ENCODE results near the gene NPAS4.
"Not testable (repeated sequence)": the region's sequence is repeated elsewhere in the genome, so short reads cannot be mapped to it uniquely, and the experiment has no call there.

NPAS4 gene

DNA sequence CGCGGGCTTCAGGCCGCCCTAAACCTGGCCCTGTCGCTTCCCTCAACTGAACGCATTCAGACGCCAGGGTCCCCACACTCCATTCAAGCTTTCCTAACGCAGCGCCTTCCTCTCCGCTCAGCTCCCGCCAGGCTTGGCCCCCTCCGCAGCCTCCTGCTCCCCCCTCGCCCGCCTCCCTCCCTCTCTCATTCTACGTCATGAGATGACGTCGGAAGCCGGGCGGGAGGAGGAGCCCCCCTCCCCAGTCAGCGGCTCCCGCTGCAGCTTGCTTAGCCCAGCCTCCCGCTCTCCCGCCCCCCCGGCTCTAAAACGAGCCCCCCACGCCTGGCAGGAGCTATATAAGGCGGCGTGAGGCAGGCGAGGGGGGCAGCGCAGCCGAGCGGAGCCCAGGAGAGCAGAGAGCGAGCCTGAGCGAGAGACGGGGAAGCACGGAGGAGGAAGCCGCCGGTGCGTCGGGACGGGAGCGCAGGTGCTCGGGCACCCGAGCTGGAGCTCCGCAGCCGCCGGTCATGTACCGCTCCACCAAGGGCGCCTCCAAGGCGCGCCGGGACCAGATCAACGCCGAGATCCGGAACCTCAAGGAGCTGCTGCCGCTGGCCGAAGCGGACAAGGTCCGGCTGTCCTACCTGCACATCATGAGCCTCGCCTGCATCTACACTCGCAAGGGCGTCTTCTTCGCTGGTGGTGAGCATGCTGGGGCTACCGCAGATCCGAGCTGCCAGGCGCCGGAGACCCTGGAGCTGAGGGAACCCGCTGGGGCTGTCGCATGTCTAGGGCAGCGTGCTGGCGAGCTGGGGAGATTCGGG lies at the start of gene NPAS4:
Gene NPAS4, plus strand, starts transcription at position 365 of the 806 bp plus-strand sequence. Its CDS starts 145 bp downstream, at position 510.
- H3K9ac ChIP-seq (ENCODE audit: low read length): no peak within 1 kb of the TSS
- H3F3A ChIP-seq (ENCODE audit: insufficient read depth): no peaks in the 10 kb centered on the region
- H3K9me2 ChIP-seq (replicated peaks; ENCODE audit: insufficient read depth, low read length): no peaks in the 10 kb centered on the region
- no peaks in the 10 kb centered on the region for H3K36me3 ChIP-seq (ENCODE audit: low read length)
- H3K4me3 ChIP-seq (ENCODE audit: insufficient read depth, low read length, poor library complexity, severe bottlenecking): no peak within 1 kb of the TSS
- no peak within 1 kb of the TSS for H3K27ac ChIP-seq (ENCODE audit: low read depth, low read length)
- H2AFZ ChIP-seq (ENCODE audit: low read depth, low read length, severe bottlenecking): no peak within 1 kb of the TSS
- no peak within 1 kb of the TSS for H3K4me2 ChIP-seq (ENCODE audit: low read depth, low read length, poor library complexity, severe bottlenecking)
- H3K27me3 ChIP-seq (ENCODE audit: low read length): no peaks in the 10 kb centered on the region
- H3K9me3 ChIP-seq (ENCODE audit: insufficient read depth, low read length): no peaks in the 10 kb centered on the region
- TF ChIP-seq, protein P1, sequence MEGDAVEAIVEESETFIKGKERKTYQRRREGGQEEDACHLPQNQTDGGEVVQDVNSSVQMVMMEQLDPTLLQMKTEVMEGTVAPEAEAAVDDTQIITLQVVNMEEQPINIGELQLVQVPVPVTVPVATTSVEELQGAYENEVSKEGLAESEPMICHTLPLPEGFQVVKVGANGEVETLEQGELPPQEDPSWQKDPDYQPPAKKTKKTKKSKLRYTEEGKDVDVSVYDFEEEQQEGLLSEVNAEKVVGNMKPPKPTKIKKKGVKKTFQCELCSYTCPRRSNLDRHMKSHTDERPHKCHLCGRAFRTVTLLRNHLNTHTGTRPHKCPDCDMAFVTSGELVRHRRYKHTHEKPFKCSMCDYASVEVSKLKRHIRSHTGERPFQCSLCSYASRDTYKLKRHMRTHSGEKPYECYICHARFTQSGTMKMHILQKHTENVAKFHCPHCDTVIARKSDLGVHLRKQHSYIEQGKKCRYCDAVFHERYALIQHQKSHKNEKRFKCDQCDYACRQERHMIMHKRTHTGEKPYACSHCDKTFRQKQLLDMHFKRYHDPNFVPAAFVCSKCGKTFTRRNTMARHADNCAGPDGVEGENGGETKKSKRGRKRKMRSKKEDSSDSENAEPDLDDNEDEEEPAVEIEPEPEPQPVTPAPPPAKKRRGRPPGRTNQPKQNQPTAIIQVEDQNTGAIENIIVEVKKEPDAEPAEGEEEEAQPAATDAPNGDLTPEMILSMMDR (IDR thresholded peaks at IDR 0.05; ENCODE audit: insufficient read depth, low read length, poor library complexity, severe bottlenecking): no peak
- TF ChIP-seq EZH2phosphoT487 (conservative IDR thresholded peaks at IDR 0.05; ENCODE audit: low read length): no peak
- H3K79me2 ChIP-seq (ENCODE audit: insufficient read depth, low read length): no peaks in the 10 kb centered on the region
- H4K20me1 ChIP-seq (ENCODE audit: low read depth, low read length): no peaks in the 10 kb centered on the region

DNA sequence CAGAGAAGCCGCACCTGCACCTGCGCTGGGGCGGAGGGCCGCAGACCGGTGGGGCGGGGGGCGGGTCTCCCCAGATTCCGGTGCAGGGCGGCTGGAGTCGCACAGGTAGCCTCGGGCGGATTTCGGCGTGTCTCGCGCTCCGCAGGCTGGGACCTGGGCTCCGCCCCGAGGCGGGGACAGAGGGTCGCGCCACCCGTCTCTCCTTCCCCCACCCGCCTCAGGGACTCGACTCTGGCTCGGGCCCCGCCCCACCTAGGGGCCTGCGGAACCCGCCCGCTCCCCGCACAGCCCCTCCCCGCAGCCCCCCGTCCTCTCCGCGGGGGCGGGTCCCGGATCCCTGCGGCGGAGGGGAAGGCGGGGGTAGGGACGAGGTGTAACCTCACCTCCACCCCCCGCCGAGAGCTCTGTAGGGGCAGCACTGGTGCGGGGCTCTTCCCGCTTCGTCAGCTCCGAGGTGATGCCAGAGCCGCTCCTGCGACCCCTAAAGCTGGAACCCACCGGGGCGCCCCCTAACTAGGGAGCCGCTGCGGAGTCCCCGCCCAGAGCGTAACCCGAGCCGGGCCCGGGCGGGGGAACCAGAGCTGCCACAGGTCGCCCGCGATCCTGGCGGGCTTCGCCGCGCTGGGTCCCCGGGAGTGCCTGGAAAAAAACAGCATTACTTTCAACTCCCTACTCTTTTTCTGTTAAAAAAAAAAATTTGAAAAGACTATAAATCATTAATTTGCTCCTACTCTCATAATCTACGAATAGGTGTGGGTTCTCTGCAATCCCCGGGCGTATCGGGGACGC lies 49.0 kb upstream of the NPAS4 start, which contains the start of gene SLC29A2:
Gene SLC29A2, minus strand, starts transcription at position 134 of the 789 bp plus-strand sequence. CDS start 169 bp downstream, outside the sequence.
- H3K4me3 ChIP-seq (ENCODE audit: insufficient read depth, low read length, poor library complexity, severe bottlenecking): peak within 1 kb of the TSS; percentile 60
- H2AFZ ChIP-seq (ENCODE audit: low read depth, low read length, severe bottlenecking): peak within 1 kb of the TSS; percentile 97
- H3K36me3 ChIP-seq (ENCODE audit: low read length): no peaks in the 10 kb centered on the region
- no peaks in the 10 kb centered on the region for H3K27me3 ChIP-seq (ENCODE audit: low read length)
- peak within 1 kb of the TSS; percentile 87 for H3K4me2 ChIP-seq (ENCODE audit: low read depth, low read length, poor library complexity, severe bottlenecking)
- no peaks in the 10 kb centered on the region for H4K20me1 ChIP-seq (ENCODE audit: low read depth, low read length)
- H3K9me3 ChIP-seq (ENCODE audit: insufficient read depth, low read length): no peaks in the 10 kb centered on the region
- no peaks in the 10 kb centered on the region for H3K9me2 ChIP-seq (replicated peaks; ENCODE audit: insufficient read depth, low read length)
- TF ChIP-seq EZH2phosphoT487 (conservative IDR thresholded peaks at IDR 0.05; ENCODE audit: low read length): no peak
- TF ChIP-seq, protein P1 (IDR thresholded peaks at IDR 0.05; ENCODE audit: insufficient read depth, low read length, poor library complexity, severe bottlenecking): no peak
- peak within 1 kb of the TSS; percentile 62 for H3K9ac ChIP-seq (ENCODE audit: low read length)
- peak within 1 kb of the TSS; percentile 83 for H3K27ac ChIP-seq (ENCODE audit: low read depth, low read length)
- no peaks in the 10 kb centered on the region for H3K79me2 ChIP-seq (ENCODE audit: insufficient read depth, low read length)
- peaks cover 13% of the 10 kb centered on the region for H3F3A ChIP-seq (ENCODE audit: insufficient read depth)

DNA sequence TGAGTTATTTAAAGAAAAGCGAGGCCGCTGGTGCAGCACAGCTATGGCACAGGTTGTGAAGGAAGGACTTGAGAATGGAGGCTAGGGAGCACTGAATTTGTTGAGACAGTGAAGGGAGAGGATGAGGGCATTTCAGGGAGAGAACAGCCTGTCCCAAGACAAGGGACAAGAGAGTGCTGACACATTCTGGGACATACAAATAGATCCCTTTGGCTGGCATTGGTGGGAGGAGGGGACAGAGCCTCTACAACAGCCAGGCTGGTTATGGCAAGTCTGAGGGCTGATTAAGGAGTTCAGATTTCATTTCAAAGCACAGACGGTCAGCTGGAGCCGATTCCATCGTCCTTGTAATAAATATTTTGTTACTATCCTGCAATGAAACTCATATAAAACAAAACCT lies 47.6 kb upstream of the NPAS4 start:
- Histone ChIP-seq H3K4me3 (ENCODE audit: insufficient read depth, low read length, poor library complexity, severe bottlenecking) (no peak overlapping the region), H3K9ac (ENCODE audit: low read length) (no peak overlapping the region), H3K27me3 (ENCODE audit: low read length) (no peaks in the 10 kb centered on the region), H3K9me3 (ENCODE audit: insufficient read depth, low read length) (no peaks in the 10 kb centered on the region), H3K4me2 (ENCODE audit: low read depth, low read length, poor library complexity, severe bottlenecking) (no peak overlapping the region), H3K9me2 (replicated peaks; ENCODE audit: insufficient read depth, low read length) (no peaks in the 10 kb centered on the region), H2AFZ (ENCODE audit: low read depth, low read length, severe bottlenecking) (no peak overlapping the region), H3K27ac (ENCODE audit: low read depth, low read length) (no peak overlapping the region), H3K36me3 (ENCODE audit: low read length) (no peaks in the 10 kb centered on the region), H3F3A (ENCODE audit: insufficient read depth) (peaks cover 13% of the 10 kb centered on the region), H4K20me1 (ENCODE audit: low read depth, low read length) (no peaks in the 10 kb centered on the region), H3K79me2 (ENCODE audit: insufficient read depth, low read length) (no peaks in the 10 kb centered on the region)
- TF ChIP-seq, protein P1 (IDR thresholded peaks at IDR 0.05; ENCODE audit: insufficient read depth, low read length, poor library complexity, severe bottlenecking): no peak
- TF ChIP-seq EZH2phosphoT487 (conservative IDR thresholded peaks at IDR 0.05; ENCODE audit: low read length): no peak

DNA sequence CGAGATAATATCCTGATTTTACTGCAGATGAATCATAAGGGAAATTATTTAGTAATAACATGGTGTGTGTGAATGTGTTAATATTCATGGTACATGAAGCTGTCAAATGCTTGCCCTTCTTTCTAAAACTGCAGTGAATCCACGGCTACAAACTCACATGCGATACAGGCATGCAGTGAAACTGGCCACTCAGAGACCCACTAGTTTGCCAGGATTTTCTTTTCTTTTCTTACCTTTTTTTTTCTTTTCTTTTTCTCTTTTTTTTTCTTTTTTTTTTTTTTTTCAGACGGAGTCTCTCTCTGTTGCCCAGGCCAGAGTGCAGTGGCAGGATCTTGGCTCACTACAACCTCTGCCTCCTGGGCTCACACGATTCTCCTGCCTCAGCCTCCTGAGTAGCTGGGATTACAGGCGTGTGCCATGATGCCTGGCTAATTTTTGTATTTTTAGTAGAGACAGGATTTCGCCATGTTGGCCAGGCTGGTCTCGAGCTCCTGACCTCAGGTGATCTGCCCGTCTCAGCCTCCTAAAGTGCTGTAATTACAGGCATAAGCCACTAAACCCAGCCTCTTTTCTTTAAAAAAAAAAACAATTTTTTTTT lies 47.0 kb upstream of the NPAS4 start:
- not testable (repeated sequence) for H3K79me2 ChIP-seq (ENCODE audit: insufficient read depth, low read length); H3K4me2 ChIP-seq (ENCODE audit: low read depth, low read length, poor library complexity, severe bottlenecking); H3K27me3 ChIP-seq (ENCODE audit: low read length); H4K20me1 ChIP-seq (ENCODE audit: low read depth, low read length); H3K9me2 ChIP-seq (replicated peaks; ENCODE audit: insufficient read depth, low read length); H3K9ac ChIP-seq (ENCODE audit: low read length); H3K9me3 ChIP-seq (ENCODE audit: insufficient read depth, low read length); H3K4me3 ChIP-seq (ENCODE audit: insufficient read depth, low read length, poor library complexity, severe bottlenecking); H3K36me3 ChIP-seq (ENCODE audit: low read length); H2AFZ ChIP-seq (ENCODE audit: low read depth, low read length, severe bottlenecking); H3K27ac ChIP-seq (ENCODE audit: low read depth, low read length)
- H3F3A ChIP-seq (ENCODE audit: insufficient read depth): peaks cover 13% of the 10 kb centered on the region

DNA sequence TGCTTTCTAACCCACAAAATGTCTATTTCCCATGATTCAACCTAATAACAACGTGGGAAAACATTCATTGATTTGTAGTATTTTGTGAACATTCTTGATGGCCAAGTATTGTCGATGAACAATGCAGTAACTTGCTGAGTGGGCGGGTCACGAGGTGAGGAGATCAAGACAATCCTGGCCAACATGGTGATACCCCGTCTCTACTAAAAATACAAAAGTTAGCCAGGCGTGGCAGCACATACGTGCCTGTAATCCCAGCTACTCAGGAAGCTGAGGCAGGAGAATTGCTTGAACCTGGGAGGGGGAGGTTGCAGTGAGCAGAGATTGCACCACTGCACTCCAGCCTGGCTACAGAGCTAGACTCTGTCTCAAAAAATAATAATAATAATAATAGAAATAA lies 40.6 kb upstream of the NPAS4 start:
- not testable (repeated sequence) for H4K20me1 ChIP-seq (ENCODE audit: low read depth, low read length); H3K9ac ChIP-seq (ENCODE audit: low read length); H2AFZ ChIP-seq (ENCODE audit: low read depth, low read length, severe bottlenecking); H3K9me3 ChIP-seq (ENCODE audit: insufficient read depth, low read length); H3K79me2 ChIP-seq (ENCODE audit: insufficient read depth, low read length); H3K9me2 ChIP-seq (replicated peaks; ENCODE audit: insufficient read depth, low read length); H3F3A ChIP-seq (ENCODE audit: insufficient read depth); H3K36me3 ChIP-seq (ENCODE audit: low read length); H3K4me2 ChIP-seq (ENCODE audit: low read depth, low read length, poor library complexity, severe bottlenecking); H3K27ac ChIP-seq (ENCODE audit: low read depth, low read length); H3K4me3 ChIP-seq (ENCODE audit: insufficient read depth, low read length, poor library complexity, severe bottlenecking); H3K27me3 ChIP-seq (ENCODE audit: low read length)
